Right lobe of liver (tissue), 6 donors: Measurements from ENCODE around the gene ADGRF5. TPM values are rescaled to one million over a fixed set of nuclear protein-coding genes. Genes with fewer than 3 reads are reported as not detected.

ENCODE experiments used
- ATAC-seq, 4 donors: fragments of 200-7000 bp; cut with Tn5 transposase; one replicate each; pipeline ENCODE4 v1.9.1; 2020; ENCODE audit warnings: mild to moderate bottlenecking in 4 of 4, moderate library complexity in 4 of 4
- DNase-seq, 3 donors: peaks; one replicate each; pipeline ENCODE4 v3.0.0-alpha.2; 2020
- H3K27ac ChIP-seq, 3 donors: fragments of 200-600 bp; one replicate each; pipeline ENCODE4 v1.8.0; 2022
- H3K27me3 ChIP-seq, 2 donors: fragments of 200-600 bp; one replicate each; pipeline ENCODE4 v1.8.0; 2022
- H3K36me3 ChIP-seq, 4 donors: fragments of 200-600 bp; sonication (generic) in 1 of 4; one replicate each; pipeline versions ENCODE4 v1.5.1 to v1.8.0; 2017 to 2022; ENCODE audit warnings: control low read depth in 1 of 4
- H3K4me1 ChIP-seq, 4 donors: fragments of 200-600 bp; sonication (generic) in 1 of 4; one replicate each; pipeline versions ENCODE4 v1.5.1 to v1.8.0; 2017 to 2022; ENCODE audit warnings: control low read depth in 1 of 4
- H3K4me3 ChIP-seq, 3 donors: fragments of 200-600 bp; one replicate each; pipeline ENCODE4 v1.8.0; 2022
- H3K9me3 ChIP-seq, 4 donors: fragments of 200-600 bp; sonication (generic) in 1 of 4; one replicate each; pipeline versions ENCODE4 v1.5.1 to v1.8.0; 2017 to 2022; ENCODE audit warnings: control low read depth in 1 of 4
- POLR2A ChIP-seq: fragments of 450-650 bp; IDR thresholded peaks from one replicate; pipeline ENCODE4 v1.6.1; 2017; ENCODE audit warnings: antibody characterized with exemption, mild to moderate bottlenecking
- WGBS: methylation state at CpG from one replicate; pipeline ENCODE4 v1.1.6; 2018; ENCODE audit warnings: low coverage, low lambda C conversion rate; ENCODE audit not compliant: insufficient coverage; ENCODE audit errors: missing lambda C conversion rate; 5-methylcytosine and 5-hydroxymethylcytosine counted together
- intact Hi-C, 2 donors: fragments of 100-400 bp; cut with DNase I; formaldehyde crosslinking; loops; one replicate each; pipeline versions ENCODE4 v1.11.2 to v1.14.1; 2022
- total RNA-seq, 6 experiments: library from RNA; depleted of rRNA in 2 of 6; stranded (reverse); fragments of >200 nt in 2 of 6; fragmentation: NEBNext Ultra II Directional in 3 of 6; extraction: Animal tissue kit (Norgen Biotek cat#: 25700) in 3 of 6; gene quantifications; one replicate each; pipeline versions ENCODE4 v1.1.0 to v1.2.4, GENCODE V29; 2016 to 2023
- TF ChIP-seq, protein P1 (sequence below), 4 donors: fragments of 200-600 bp in 3 of 4; fragments of 450-650 bp in 1 of 4; IDR thresholded peaks; one replicate each; pipeline versions ENCODE4 v1.5.1 to v1.8.0; 2016 to 2022; ENCODE audit warnings: antibody characterized with exemption in 4 of 4, mild to moderate bottlenecking in 2 of 4
- donor health status: DM: no; HTN: yes; CAD: no.
- donor health status: DM: no; HTN: no; CAD: no.
- donor health status: DM: no; HTN: no; CAD: no.
- donor health status: DM: no; HTN: yes; CAD: no.
- donor health status: DM: no; HTN: yes; CAD: no.

The ADGRF5 gene
- total RNA-seq, 6 experiments from 2014 or later = 6.5 to 14.6 (median 10.7) TPM

- intact Hi-C loops = no loop called here
- no peaks in the 10 kb centered on the region for H3K27me3 ChIP-seq
- H3K9me3 ChIP-seq = no peaks in the 10 kb centered on the region
- TF ChIP-seq POLR2A = no peak
- TF ChIP-seq, protein P1, sequence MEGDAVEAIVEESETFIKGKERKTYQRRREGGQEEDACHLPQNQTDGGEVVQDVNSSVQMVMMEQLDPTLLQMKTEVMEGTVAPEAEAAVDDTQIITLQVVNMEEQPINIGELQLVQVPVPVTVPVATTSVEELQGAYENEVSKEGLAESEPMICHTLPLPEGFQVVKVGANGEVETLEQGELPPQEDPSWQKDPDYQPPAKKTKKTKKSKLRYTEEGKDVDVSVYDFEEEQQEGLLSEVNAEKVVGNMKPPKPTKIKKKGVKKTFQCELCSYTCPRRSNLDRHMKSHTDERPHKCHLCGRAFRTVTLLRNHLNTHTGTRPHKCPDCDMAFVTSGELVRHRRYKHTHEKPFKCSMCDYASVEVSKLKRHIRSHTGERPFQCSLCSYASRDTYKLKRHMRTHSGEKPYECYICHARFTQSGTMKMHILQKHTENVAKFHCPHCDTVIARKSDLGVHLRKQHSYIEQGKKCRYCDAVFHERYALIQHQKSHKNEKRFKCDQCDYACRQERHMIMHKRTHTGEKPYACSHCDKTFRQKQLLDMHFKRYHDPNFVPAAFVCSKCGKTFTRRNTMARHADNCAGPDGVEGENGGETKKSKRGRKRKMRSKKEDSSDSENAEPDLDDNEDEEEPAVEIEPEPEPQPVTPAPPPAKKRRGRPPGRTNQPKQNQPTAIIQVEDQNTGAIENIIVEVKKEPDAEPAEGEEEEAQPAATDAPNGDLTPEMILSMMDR (IDR thresholded peaks at IDR 0.05) = no peak
- no peak for DNase-seq
- H3K4me3 ChIP-seq = no peak overlapping the region
- H3K4me1 ChIP-seq = no peaks in the 10 kb centered on the region
- WGBS = 49% methylated on average over 3 of the region's 3 CpGs
- no peak overlapping the region for H3K27ac ChIP-seq
- H3K36me3 ChIP-seq = no peaks in the 10 kb centered on the region
- no peak for ATAC-seq
These were observed 2.9 kb downstream of the ADGRF5 start for GRCh38 chr6:46918806-46919205.

DNA sequence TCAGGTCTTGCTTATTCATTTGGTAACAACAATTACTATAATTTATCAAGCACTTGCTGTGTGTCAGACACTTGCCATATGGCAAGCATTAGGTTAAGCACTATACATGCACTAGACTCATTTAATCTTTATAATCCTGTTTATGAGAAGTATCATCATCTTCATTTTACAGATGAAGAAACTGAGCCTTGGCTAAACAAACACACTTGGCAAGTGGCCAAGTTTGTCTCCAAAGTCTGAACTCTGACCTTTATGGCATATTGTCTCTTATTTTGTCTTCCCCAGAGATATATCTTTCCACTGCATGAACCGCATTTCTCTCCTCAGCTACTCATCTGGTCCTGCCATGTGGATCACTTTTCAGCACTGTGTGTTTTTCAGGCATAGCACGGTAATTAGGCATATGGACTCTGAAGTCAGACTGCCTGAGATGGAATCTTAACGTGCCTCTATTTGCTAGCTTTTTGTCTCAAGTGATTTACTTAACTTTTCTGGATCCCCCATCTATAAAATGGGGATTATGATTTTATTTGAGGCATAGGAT, 4.7 kb downstream of the ADGRF5 start:
- Histone ChIP-seq H3K9me3 (no peaks in the 10 kb centered on the region), H3K27ac (no peak overlapping the region), H3K27me3 (no peaks in the 10 kb centered on the region), H3K4me1 (no peaks in the 10 kb centered on the region), H3K36me3 (no peaks in the 10 kb centered on the region), H3K4me3 (no peak overlapping the region)
- WGBS = 61% methylated on average over 3 of the region's 3 CpGs
- no peak for ATAC-seq
- DNase-seq = no peak
- intact Hi-C loops = no loop called here
- no peak for TF ChIP-seq POLR2A
- TF ChIP-seq, protein P1 (IDR thresholded peaks at IDR 0.05) = no peak

GRCh38 chr6:46915866-46916265, 5.9 kb downstream of the ADGRF5 start:
- H3K36me3 ChIP-seq = no peaks in the 10 kb centered on the region
- no peaks in the 10 kb centered on the region for H3K9me3 ChIP-seq
- intact Hi-C loops = no loop called here
- no peak overlapping the region for H3K4me3 ChIP-seq
- 76% methylated on average over 4 of the region's 4 CpGs for WGBS
- H3K27me3 ChIP-seq = no peaks in the 10 kb centered on the region
- no peaks in the 10 kb centered on the region for H3K4me1 ChIP-seq
- DNase-seq (no peak), ATAC-seq (no peak)
- no peak overlapping the region for H3K27ac ChIP-seq
- TF ChIP-seq POLR2A = no peak
- TF ChIP-seq, protein P1 (IDR thresholded peaks at IDR 0.05) = no peak

- Histone ChIP-seq H3K4me3 (no peak overlapping the region), H3K9me3 (no peaks in the 10 kb centered on the region), H3K27ac (no peak overlapping the region), H3K36me3 (no peaks in the 10 kb centered on the region), H3K4me1 (no peaks in the 10 kb centered on the region), H3K27me3 (no peaks in the 10 kb centered on the region)
- no peak for ATAC-seq
- no peak for TF ChIP-seq POLR2A
- TF ChIP-seq, protein P1 (IDR thresholded peaks at IDR 0.05) = no peak
- intact Hi-C loops = no loop called here
- no peak for DNase-seq
These were observed 6.4 kb downstream of the ADGRF5 start for GRCh38 chr6:46915380-46915779.

DNA sequence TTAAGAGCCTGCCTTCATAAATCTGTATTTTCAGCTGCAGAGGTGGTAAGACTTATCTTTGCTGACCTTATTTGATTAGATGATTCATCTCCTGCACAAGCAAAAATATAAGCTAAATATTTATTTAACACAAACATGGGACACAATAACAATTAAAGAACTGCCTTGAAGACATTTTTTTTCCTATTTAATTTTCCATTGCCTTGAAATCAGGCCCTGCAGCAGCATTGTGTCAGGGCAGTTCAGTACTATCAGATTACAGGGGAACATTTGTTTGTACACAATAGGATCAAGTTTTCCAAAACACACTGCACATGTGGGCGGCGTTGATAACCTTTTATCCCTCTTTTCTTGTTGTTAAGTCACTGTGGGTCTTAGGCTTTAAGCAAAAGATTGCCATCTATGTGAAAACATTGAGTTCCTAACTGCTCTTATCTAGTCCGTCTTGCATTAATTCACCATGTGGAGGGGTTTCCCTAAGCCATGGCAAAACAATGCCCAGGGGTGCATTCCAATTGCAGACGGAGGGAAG, 7.4 kb downstream of the ADGRF5 start:
- DNase-seq (no peak), ATAC-seq (peak; percentile 24 to 68 (median 46))
- TF ChIP-seq POLR2A = no peak
- TF ChIP-seq, protein P1 (IDR thresholded peaks at IDR 0.05) = no peak
- H3K27ac ChIP-seq = no peak overlapping the region
- 65% methylated on average over 4 of the region's 4 CpGs for WGBS
- intact Hi-C loops = no loop called here
- no peaks in the 10 kb centered on the region for H3K36me3 ChIP-seq
- H3K4me3 ChIP-seq = no peak overlapping the region
- no peaks in the 10 kb centered on the region for H3K27me3 ChIP-seq
- H3K9me3 ChIP-seq = no peaks in the 10 kb centered on the region
- H3K4me1 ChIP-seq = no peaks in the 10 kb centered on the region
